Cardiac muscle cell (in vitro differentiated cells and primary cell): ENCODE data around the gene MLLT10. TPM values are rescaled to one million over a fixed set of nuclear protein-coding genes. Genes with fewer than 3 reads are reported as not detected.

Experiments
- DNase-seq, 2 donors: peaks; one replicate each; pipeline versions ENCODE4 v3.0.0 to v3.0.0-alpha.2; 2010 to 2017; ENCODE audit warnings: low read depth in 1 of 2, low spot score in 1 of 2
- H3K27ac ChIP-seq: fragments of 200-600 bp; sonication (generic); 2 replicates; pipeline ENCODE4 v1.5.1; 2016
- H3K27me3 ChIP-seq: fragments of 200-600 bp; sonication (generic); 2 replicates; pipeline ENCODE4 v1.6.0; 2016; ENCODE audit warnings: control low read depth
- H3K36me3 ChIP-seq: fragments of 200-600 bp; sonication (generic); 2 replicates; pipeline ENCODE4 v1.5.1; 2016; ENCODE audit warnings: control low read depth
- H3K4me1 ChIP-seq: fragments of 200-600 bp; sonication (generic); 2 replicates; pipeline ENCODE4 v1.8.1; 2017; ENCODE audit warnings: low read depth, mild to moderate bottlenecking, mixed run types
- H3K4me3 ChIP-seq: fragments of 200-600 bp; sonication (generic); 2 replicates; pipeline ENCODE4 v1.5.1; 2016; ENCODE audit warnings: mild to moderate bottlenecking
- H3K9me3 ChIP-seq: fragments of 200-600 bp; sonication (generic); 2 replicates; pipeline ENCODE4 v1.5.1; 2017; ENCODE audit warnings: low read depth, mild to moderate bottlenecking, control low read depth
- CTCF ChIP-seq: IDR thresholded peaks from 2 replicates; pipeline ENCODE4 v1.5.1; 2012; ENCODE audit warnings: low read depth, mild to moderate bottlenecking, low read length
- polyA plus RNA-seq: library from polyadenylated mRNA; unstranded; fragments of >200 nt; fragmentation: Nextera tagmentation; extraction: Ambion mirVana; gene quantifications from 2 replicates; pipeline ENCODE4 v1.2.1, GENCODE V29; 2016
- total RNA-seq: library from RNA; depleted of rRNA; stranded (reverse); fragments of >200 nt; gene quantifications from 2 replicates; pipeline ENCODE4 v1.2.3, GENCODE V29; 2016

The MLLT10 gene
- total and polyA plus RNA-seq, 2 experiments from 2014 or later = 38.4 to 40.6 TPM

DNA sequence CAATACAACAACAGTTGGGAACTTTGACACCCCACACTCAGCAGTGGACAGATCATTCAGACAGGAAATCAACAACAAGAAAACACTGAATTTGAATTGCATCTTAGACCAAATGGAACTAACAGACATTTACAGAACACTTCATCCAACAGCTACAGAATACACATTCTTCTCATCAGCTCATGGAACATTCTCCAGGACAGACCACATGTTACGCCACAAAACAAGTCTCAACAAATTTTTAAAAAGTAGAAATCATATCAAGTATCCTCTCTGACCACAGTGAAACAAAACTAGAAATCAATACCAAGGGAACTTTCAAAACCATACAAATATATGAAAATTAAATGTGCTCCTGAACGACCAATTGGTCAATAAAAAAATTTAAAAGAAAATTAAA is 257.2 kb downstream of the MLLT10 start:
- DNase-seq = no peak
- H3K4me3 ChIP-seq = no peak overlapping the region

More for the DNA sequence above, 257.2 kb downstream of the MLLT10 start:
- no peak for TF ChIP-seq CTCF
- H3K9me3 ChIP-seq = no peaks in the 10 kb centered on the region
- H3K4me1 ChIP-seq = no peaks in the 10 kb centered on the region
- H3K27me3 ChIP-seq = no peaks in the 10 kb centered on the region
- H3K36me3 ChIP-seq = no peaks in the 10 kb centered on the region
- H3K27ac ChIP-seq = no peak overlapping the region

Other genes starting within 250 kb of the MLLT10 start
- gene SKIDA1, start 8.6 kb upstream of the MLLT10 start, total RNA-seq = 42.4 and 62.4 TPM in 2 replicates
- 4.3 and 7.9 TPM in 2 replicates for gene SKIDA1, start 8.6 kb upstream of the MLLT10 start, polyA plus RNA-seq